ENCODE measurements around the gene IL17RC. TPM values are rescaled to one million over a fixed set of nuclear protein-coding genes. Genes with fewer than 3 reads are reported as not detected.

IL17RC gene
- total and polyA plus RNA-seq, 2 of the 4 experiments (the other 2 are of a cell fraction): 20.8 to 28.3 TPM

- in situ Hi-C loops (cut with MboI; ENCODE audit: low sequenced_read_pairs): no loop called here
- dilution Hi-C loops (cut with HindIII; ENCODE audit: low sequenced_read_pairs, unreplicated experiment): no loop called here
Measured at GRCh38 chr3:9948586-9948985, 31.7 kb downstream of the IL17RC start.

More at GRCh38 chr3:9948586-9948985, 31.7 kb downstream of the IL17RC start:
- Histone ChIP-seq H3K27ac (ENCODE audit: insufficient read depth, low read length) (no peak overlapping the region), H4K91ac (ENCODE audit: insufficient read depth, low read depth, low read length) (no peak overlapping the region), H3K4me3 (ENCODE audit: insufficient read depth, low read depth, low read length) (no peak overlapping the region), H2BK120ac (ENCODE audit: low read depth, low read length) (no peak overlapping the region), H3K27me3 (ENCODE audit: control insufficient read depth, insufficient read depth, low read length) (no peaks in the 10 kb centered on the region), H2BK20ac (ENCODE audit: low read depth, low read length) (no peak overlapping the region), H4K5ac (ENCODE audit: low read depth, low read length) (no peak overlapping the region), H3K9me3 (ENCODE audit: control insufficient read depth, insufficient read depth, low read length) (no peaks in the 10 kb centered on the region), H4K20me1 (ENCODE audit: insufficient read depth, low read length) (no peaks in the 10 kb centered on the region; the same call in 1 of the 2 replicates), H3K14ac (replicated peaks; ENCODE audit: low read depth, low read length) (no peak overlapping the region), H2AK9ac (replicated peaks; ENCODE audit: low read depth, low read length, poor library complexity) (no peak overlapping the region), H3K36me3 (ENCODE audit: control insufficient read depth, insufficient read depth, low read length) (peaks cover 2% of the 10 kb centered on the region; the same call in 1 of the 2 replicates), H3K4ac (ENCODE audit: low read depth, low read length) (no peak overlapping the region), H3K18ac (ENCODE audit: low read depth, low read length) (no peak overlapping the region), H2AFZ (replicated peaks; ENCODE audit: low read length, poor library complexity) (no peak overlapping the region), H3K9me1 (ENCODE audit: insufficient read depth, low read length) (peaks cover 5% of the 10 kb centered on the region; the same call in 1 of the 2 replicates), H2BK5ac (ENCODE audit: low read depth, low read length, poor library complexity, severe bottlenecking) (no peak overlapping the region), H2BK15ac (ENCODE audit: low read depth, low read length) (no peak overlapping the region), H3K23ac (ENCODE audit: low read depth, low read length) (no peak overlapping the region), H3K79me1 (ENCODE audit: low read depth in 1 of 2, low read length in 2 of 2) (no peaks in the 10 kb centered on the region), H3K9ac (ENCODE audit: low read depth, low read length) (no peak overlapping the region), H3K4me2 (ENCODE audit: low read depth, low read length) (no peak overlapping the region), H4K8ac (ENCODE audit: low read depth in 2 of 2, low read length in 2 of 2) (no peak overlapping the region), H3K56ac (ENCODE audit: extremely low read depth, insufficient read depth, low read length) (no peak overlapping the region), H3K4me1 (ENCODE audit: control insufficient read depth, insufficient read depth, low read length) (peaks cover 10% of the 10 kb centered on the region; the same call in 1 of the 2 replicates), H2AK5ac (ENCODE audit: low read depth, low read length) (no peak overlapping the region)
- TF ChIP-seq SMC3 (IDR thresholded peaks at IDR 0.05; ENCODE audit: low read depth, low read length) (no peak), MAFK (IDR thresholded peaks at IDR 0.05; ENCODE audit: low read depth, low read length) (no peak), CHD1 (IDR thresholded peaks at IDR 0.05; ENCODE audit: low read depth, low read length) (no peak), RCOR1 (IDR thresholded peaks at IDR 0.05; ENCODE audit: insufficient replicate concordance, low read length) (no peak), POLR2A (IDR thresholded peaks at IDR 0.05; ENCODE audit: low read depth, low read length) (no peak)
- ATAC-seq (ENCODE audit: low read depth) (no peak), DNase-seq (no peak)
- no TSS peak for BruUV-seq (replicated peaks)
- no CpG with 5 or more reads among the region's 3 CpGs for WGBS, 2 experiments (ENCODE audit: extremely low coverage in 2 of 2, insufficient read length in 1 of 2)
- intact Hi-C loops (cut with micrococcal nuclease): no loop called here
- POLR2A ChIA-PET (ENCODE audit: unreplicated experiment): no interaction called here
- CTCF ChIA-PET: no interaction called here
